HepG2 (cell line): ENCODE results near the gene GRHPR. TPM values are rescaled to one million over a fixed set of nuclear protein-coding genes. Genes with fewer than 3 reads are reported as not detected.

Experiments used
- BORCS8-MEF2B ChIP-seq: sonication (generic); formaldehyde crosslinking; IDR thresholded peaks from 2 replicates; pipeline ENCODE4 v1.8.0; 2022; ENCODE audit warnings: mild to moderate bottlenecking, missing genetic modification reagents
- CREM ChIP-seq, 2 experiments: sonication (generic) in 1 of 2; formaldehyde crosslinking in 1 of 2; IDR thresholded peaks; 2 replicates each; pipeline versions ENCODE4 v1.4.0 to v1.6.1; 2016 to 2020; ENCODE audit warnings: antibody characterized with exemption in 1 of 2, mild to moderate bottlenecking in 1 of 2, missing genetic modification reagents in 1 of 2
- FOXA3 ChIP-seq: IDR thresholded peaks from 2 replicates; pipeline ENCODE4 v1.6.1; 2016; ENCODE audit warnings: missing genetic modification reagents, missing compliant biosample characterization
- KLF9 ChIP-seq: IDR thresholded peaks from 2 replicates; pipeline ENCODE4 v1.6.1; 2016; ENCODE audit warnings: low read depth
- MIER2 ChIP-seq: IDR thresholded peaks from 2 replicates; pipeline ENCODE4 v1.6.1; 2016; ENCODE audit warnings: missing biosample characterization, missing genetic modification reagents
- NONO ChIP-seq, 2 experiments: fragments of 450-650 bp in 1 of 2; sonication (generic) in 1 of 2; formaldehyde crosslinking in 1 of 2; IDR thresholded peaks in 1 of 2; conservative IDR thresholded peaks in 1 of 2; 2 replicates each; pipeline versions ENCODE4 v1.6.1 to v1.8.0; 2017 to 2022; ENCODE audit warnings: mild to moderate bottlenecking in 1 of 2, missing genetic modification reagents in 1 of 2, moderate library complexity in 1 of 2
- NPAS2 ChIP-seq: sonication (generic); formaldehyde crosslinking; IDR thresholded peaks from 2 replicates; pipeline ENCODE4 v1.8.0; 2022; ENCODE audit warnings: mild to moderate bottlenecking, missing genetic modification reagents, borderline replicate concordance
- NR1H2 ChIP-seq: sonication (generic); formaldehyde crosslinking; IDR thresholded peaks from 2 replicates; pipeline ENCODE4 v1.8.1; 2022; ENCODE audit warnings: low read depth, missing genetic modification reagents, borderline replicate concordance
- PHF8 ChIP-seq: sonication (generic); formaldehyde crosslinking; IDR thresholded peaks from 2 replicates; pipeline ENCODE4 v1.5.0; 2020; ENCODE audit warnings: missing genetic modification reagents
- PTBP1 ChIP-seq: fragments of 200-400 bp; formaldehyde crosslinking; IDR thresholded peaks from 2 replicates; pipeline ENCODE4 v1.6.1; 2018; ENCODE audit warnings: low read length, low read depth; ENCODE audit not compliant: poor library complexity, severe bottlenecking
- RBAK ChIP-seq: sonication (generic); formaldehyde crosslinking; IDR thresholded peaks from 2 replicates; pipeline ENCODE4 v1.5.1; 2020; ENCODE audit warnings: mild to moderate bottlenecking, missing genetic modification reagents
- RXRB ChIP-seq: IDR thresholded peaks from 2 replicates; pipeline ENCODE4 v1.6.1; 2016; ENCODE audit warnings: borderline replicate concordance, missing genetic modification reagents, missing compliant biosample characterization
- SATB2 ChIP-seq: sonication (generic); formaldehyde crosslinking; IDR thresholded peaks from 2 replicates; pipeline ENCODE4 v1.5.0; 2020; ENCODE audit warnings: missing genetic modification reagents
- SP1 ChIP-seq, 2 experiments: fragments of 450-650 bp in 1 of 2; sonication (generic) in 1 of 2; formaldehyde crosslinking in 1 of 2; IDR thresholded peaks; 2 replicates each; pipeline versions ENCODE4 v1.4.0 to v1.6.1; 2016 to 2020; ENCODE audit warnings: missing genetic modification reagents in 1 of 2
- TOPORS ChIP-seq: sonication (generic); formaldehyde crosslinking; IDR thresholded peaks from 2 replicates; pipeline ENCODE4 v1.8.0; 2023; ENCODE audit warnings: mild to moderate bottlenecking, missing genetic modification reagents
- ZNF263 ChIP-seq: sonication (generic); formaldehyde crosslinking; IDR thresholded peaks from 2 replicates; pipeline ENCODE4 v1.4.0; 2020; ENCODE audit warnings: missing genetic modification reagents
- ZNF382 ChIP-seq: sonication (generic); formaldehyde crosslinking; IDR thresholded peaks from 2 replicates; pipeline ENCODE4 v1.5.0; 2020; ENCODE audit warnings: missing genetic modification reagents, mild to moderate bottlenecking, borderline replicate concordance
- ZNF564 ChIP-seq: sonication (generic); formaldehyde crosslinking; IDR thresholded peaks from 2 replicates; pipeline ENCODE4 v1.8.1; 2023; ENCODE audit warnings: mild to moderate bottlenecking, missing genetic modification reagents
- ZNF569 ChIP-seq: sonication (generic); formaldehyde crosslinking; IDR thresholded peaks from 2 replicates; pipeline ENCODE4 v1.5.0; 2020; ENCODE audit warnings: mild to moderate bottlenecking, missing genetic modification reagents, moderate library complexity, borderline replicate concordance
- ZNF644 ChIP-seq: IDR thresholded peaks from 2 replicates; pipeline ENCODE4 v1.6.1; 2016; ENCODE audit warnings: low read depth
- ZNF660 ChIP-seq: sonication (generic); formaldehyde crosslinking; IDR thresholded peaks from 2 replicates; pipeline ENCODE4 v1.5.1; 2020; ENCODE audit warnings: mild to moderate bottlenecking, low read depth, missing genetic modification reagents, borderline replicate concordance
- polyA plus RNA-seq, 8 experiments: library from polyadenylated mRNA; depleted of rRNA in 3 of 8; stranded (reverse) in 7 of 8; unstranded in 1 of 8; fragments of >200 nt; fragmentation: Illumina TruSeq in 4 of 8; extraction: Trizol in 4 of 8; gene quantifications; 2 replicates each; pipeline versions ENCODE4 v1.2.1 to v1.2.3, GENCODE V29; 2011 to 2016; ENCODE audit warnings: low read depth in 4 of 8, missing spikeins in 1 of 8, mixed read lengths in 1 of 8; ENCODE audit not compliant: insufficient read depth in 1 of 8
- total RNA-seq, 5 experiments: library from RNA; depleted of rRNA; stranded (reverse); fragments of >200 nt; fragmentation: Illumina TruSeq; extraction: Trizol; gene quantifications; 2 replicates each; pipeline ENCODE4 v1.2.3, GENCODE V29; 2016; ENCODE audit warnings: low read depth in 1 of 5
- TF ChIP-seq, protein P1 (sequence below): sonication (generic); formaldehyde crosslinking; IDR thresholded peaks from 2 replicates; pipeline ENCODE4 v1.9.0; 2021; ENCODE audit warnings: missing genetic modification reagents, mild to moderate bottlenecking, borderline replicate concordance
- TF ChIP-seq, protein P2 (sequence below): sonication (generic); formaldehyde crosslinking; IDR thresholded peaks from 2 replicates; pipeline ENCODE4 v1.4.0; 2020; ENCODE audit warnings: mild to moderate bottlenecking, missing genetic modification reagents
- TF ChIP-seq, protein P3 (sequence below): sonication (generic); formaldehyde crosslinking; IDR thresholded peaks from 2 replicates; pipeline ENCODE4 v1.5.1; 2020; ENCODE audit warnings: mild to moderate bottlenecking, missing genetic modification reagents, moderate library complexity

GRHPR gene
- total and polyA plus RNA-seq, 2 of the 13 experiments (the other 11 are each of a cell fraction or from before 2014, with no cell fraction given) = 113 to 115 TPM

DNA sequence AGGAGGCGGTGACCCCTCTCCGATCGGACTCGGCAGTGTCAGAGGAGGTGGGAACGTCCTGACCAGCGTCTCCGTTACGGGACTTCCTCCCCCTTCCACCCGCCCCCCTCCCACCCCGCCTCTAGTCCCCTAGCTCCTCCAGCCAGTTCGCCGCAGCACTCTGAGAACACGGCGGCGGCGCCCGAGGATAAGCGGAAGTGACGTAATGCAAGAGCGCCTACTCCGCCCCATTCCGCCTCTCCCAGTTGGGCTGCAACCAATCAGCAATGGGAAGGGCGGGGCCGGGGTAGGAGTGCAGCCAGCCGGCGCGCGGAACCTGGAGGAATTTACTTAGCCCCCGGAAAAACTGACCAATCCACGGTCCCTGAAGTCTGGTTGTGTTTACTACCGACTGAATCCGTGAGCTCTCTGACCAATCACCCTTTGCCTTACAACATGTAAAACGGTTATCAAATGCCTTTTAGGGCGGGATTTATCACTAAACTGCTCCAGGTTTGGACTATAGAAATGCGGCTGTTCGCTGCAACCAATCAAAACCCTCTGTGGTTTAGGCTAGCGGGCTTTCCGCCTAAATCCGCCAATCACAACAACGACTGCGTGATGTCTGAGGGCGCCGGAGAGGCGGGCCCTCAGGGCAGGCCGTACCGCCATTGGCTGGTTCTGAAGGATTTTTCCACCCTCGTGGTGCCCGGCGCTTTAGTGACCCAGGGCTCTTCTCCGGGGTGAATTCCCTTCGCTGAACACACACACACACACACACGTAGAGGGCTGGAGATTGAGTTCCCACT, 42.9 kb downstream of the GRHPR start, which contains the start of gene ZBTB5 (continued):
- TF ChIP-seq, protein P1, sequence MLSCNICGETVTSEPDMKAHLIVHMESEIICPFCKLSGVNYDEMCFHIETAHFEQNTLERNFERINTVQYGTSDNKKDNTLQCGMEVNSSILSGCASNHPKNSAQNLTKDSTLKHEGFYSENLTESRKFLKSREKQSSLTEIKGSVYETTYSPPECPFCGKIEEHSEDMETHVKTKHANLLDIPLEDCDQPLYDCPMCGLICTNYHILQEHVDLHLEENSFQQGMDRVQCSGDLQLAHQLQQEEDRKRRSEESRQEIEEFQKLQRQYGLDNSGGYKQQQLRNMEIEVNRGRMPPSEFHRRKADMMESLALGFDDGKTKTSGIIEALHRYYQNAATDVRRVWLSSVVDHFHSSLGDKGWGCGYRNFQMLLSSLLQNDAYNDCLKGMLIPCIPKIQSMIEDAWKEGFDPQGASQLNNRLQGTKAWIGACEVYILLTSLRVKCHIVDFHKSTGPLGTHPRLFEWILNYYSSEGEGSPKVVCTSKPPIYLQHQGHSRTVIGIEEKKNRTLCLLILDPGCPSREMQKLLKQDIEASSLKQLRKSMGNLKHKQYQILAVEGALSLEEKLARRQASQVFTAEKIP (CRISPR knock-in tag) = no peak
- TF ChIP-seq NONO (IDR thresholded peaks at IDR 0.05) (no peak), NONO (CRISPR knock-in tag; conservative IDR thresholded peaks at IDR 0.05) (no peak), MIER2 (CRISPR knock-in tag) (no peak), BORCS8-MEF2B (CRISPR knock-in tag) (no peak), NPAS2 (no peak), FOXA3 (CRISPR knock-in tag) (0 out of 2 replicates have a peak, but pooled peaks have one; percentile 51), ZNF263 (CRISPR knock-in tag) (no peak), NR1H2 (CRISPR knock-in tag) (no peak), RXRB (CRISPR knock-in tag) (no peak), RBAK (CRISPR knock-in tag) (no peak), PHF8 (CRISPR knock-in tag) (no peak), ZNF660 (CRISPR knock-in tag) (no peak), ZNF569 (CRISPR knock-in tag) (no peak), ZNF382 (no peak), ZNF644 (no peak), SATB2 (CRISPR knock-in tag) (no peak), TOPORS (CRISPR knock-in tag) (no peak), KLF9 (CRISPR knock-in tag) (no peak; the same call in 1 of the 2 replicates), SP1 (IDR thresholded peaks at IDR 0.05) (no peak), SP1 (CRISPR knock-in tag; IDR thresholded peaks at IDR 0.05) (peak; percentile 83), ZNF564 (no peak), CREM (IDR thresholded peaks at IDR 0.05) (peak; percentile 92), CREM (CRISPR knock-in tag; IDR thresholded peaks at IDR 0.05) (0 out of 2 replicates have a peak, but pooled peaks have one; percentile 46), PTBP1 (no peak)
- TF ChIP-seq, protein P2, sequence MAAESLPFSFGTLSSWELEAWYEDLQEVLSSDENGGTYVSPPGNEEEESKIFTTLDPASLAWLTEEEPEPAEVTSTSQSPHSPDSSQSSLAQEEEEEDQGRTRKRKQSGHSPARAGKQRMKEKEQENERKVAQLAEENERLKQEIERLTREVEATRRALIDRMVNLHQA (CRISPR knock-in tag) = no peak
- TF ChIP-seq, protein P3, sequence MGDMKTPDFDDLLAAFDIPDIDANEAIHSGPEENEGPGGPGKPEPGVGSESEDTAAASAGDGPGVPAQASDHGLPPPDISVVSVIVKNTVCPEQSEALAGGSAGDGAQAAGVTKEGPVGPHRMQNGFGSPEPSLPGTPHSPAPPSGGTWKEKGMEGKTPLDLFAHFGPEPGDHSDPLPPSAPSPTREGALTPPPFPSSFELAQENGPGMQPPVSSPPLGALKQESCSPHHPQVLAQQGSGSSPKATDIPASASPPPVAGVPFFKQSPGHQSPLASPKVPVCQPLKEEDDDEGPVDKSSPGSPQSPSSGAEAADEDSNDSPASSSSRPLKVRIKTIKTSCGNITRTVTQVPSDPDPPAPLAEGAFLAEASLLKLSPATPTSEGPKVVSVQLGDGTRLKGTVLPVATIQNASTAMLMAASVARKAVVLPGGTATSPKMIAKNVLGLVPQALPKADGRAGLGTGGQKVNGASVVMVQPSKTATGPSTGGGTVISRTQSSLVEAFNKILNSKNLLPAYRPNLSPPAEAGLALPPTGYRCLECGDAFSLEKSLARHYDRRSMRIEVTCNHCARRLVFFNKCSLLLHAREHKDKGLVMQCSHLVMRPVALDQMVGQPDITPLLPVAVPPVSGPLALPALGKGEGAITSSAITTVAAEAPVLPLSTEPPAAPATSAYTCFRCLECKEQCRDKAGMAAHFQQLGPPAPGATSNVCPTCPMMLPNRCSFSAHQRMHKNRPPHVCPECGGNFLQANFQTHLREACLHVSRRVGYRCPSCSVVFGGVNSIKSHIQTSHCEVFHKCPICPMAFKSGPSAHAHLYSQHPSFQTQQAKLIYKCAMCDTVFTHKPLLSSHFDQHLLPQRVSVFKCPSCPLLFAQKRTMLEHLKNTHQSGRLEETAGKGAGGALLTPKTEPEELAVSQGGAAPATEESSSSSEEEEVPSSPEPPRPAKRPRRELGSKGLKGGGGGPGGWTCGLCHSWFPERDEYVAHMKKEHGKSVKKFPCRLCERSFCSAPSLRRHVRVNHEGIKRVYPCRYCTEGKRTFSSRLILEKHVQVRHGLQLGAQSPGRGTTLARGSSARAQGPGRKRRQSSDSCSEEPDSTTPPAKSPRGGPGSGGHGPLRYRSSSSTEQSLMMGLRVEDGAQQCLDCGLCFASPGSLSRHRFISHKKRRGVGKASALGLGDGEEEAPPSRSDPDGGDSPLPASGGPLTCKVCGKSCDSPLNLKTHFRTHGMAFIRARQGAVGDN = no peak; the same call in 1 of the 2 replicates
